ENCODE data around the gene KNOP1. TPM values are rescaled to one million over a fixed set of nuclear protein-coding genes. Genes with fewer than 3 reads are reported as not detected.
"Not testable (repeated sequence)": the region's sequence is repeated elsewhere in the genome, so short reads cannot be mapped to it uniquely, and the experiment has no call there.

The KNOP1 gene
- total RNA-seq, 6 experiments from 2014 or later = 11.0 to 16.3 (median 13.9) TPM

DNA sequence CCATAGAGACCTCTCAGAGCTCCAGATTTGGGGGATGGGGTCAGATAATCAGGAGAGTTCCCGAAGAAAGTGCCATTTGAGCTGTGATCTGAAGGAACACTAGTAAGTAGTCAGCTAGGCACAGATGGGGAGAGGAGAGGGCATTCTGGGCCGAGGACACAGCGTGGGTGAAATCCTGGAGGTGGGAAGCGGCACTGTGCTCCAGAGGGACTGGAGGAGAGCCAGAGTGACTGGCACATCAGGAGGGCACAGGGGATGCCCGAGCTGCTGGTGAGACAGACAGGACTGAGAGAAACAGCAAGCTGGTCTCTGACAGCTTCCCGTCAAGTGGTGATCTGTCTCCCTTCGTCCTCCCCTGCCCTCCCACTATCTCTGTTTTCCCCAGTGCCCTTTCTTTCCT lies 40.6 kb downstream of the KNOP1 start:
- H3K4me3 Mint-ChIP-seq = no peak overlapping the region
- no peak for DNase-seq
- peaks cover 19% of the 10 kb centered on the region for H3K36me3 Mint-ChIP-seq (ENCODE audit: low read depth)
- no peak for TF ChIP-seq CTCF (IDR thresholded peaks at IDR 0.05)
- no peak overlapping the region for H3K27ac Mint-ChIP-seq
- no peaks in the 10 kb centered on the region; the same call in 1 of the 2 replicates for H3K27me3 Mint-ChIP-seq (ENCODE audit: insufficient read depth)
- H3K9me3 Mint-ChIP-seq = no peaks in the 10 kb centered on the region
- H3K4me1 Mint-ChIP-seq (ENCODE audit: low read depth) = peaks cover 4% of the 10 kb centered on the region

GRCh38 chr16:19674485-19674884 lies 43.5 kb downstream of the KNOP1 start:
- Mint-ChIP-seq H3K27me3 (ENCODE audit: insufficient read depth) (no peaks in the 10 kb centered on the region), H3K27ac (no peak overlapping the region), H3K4me1 (ENCODE audit: low read depth) (peaks cover 8% of the 10 kb centered on the region), H3K4me3 (no peak overlapping the region), H3K9me3 (no peaks in the 10 kb centered on the region), H3K36me3 (ENCODE audit: low read depth) (peaks cover 19% of the 10 kb centered on the region)
- no peak for DNase-seq
- no peak for TF ChIP-seq CTCF (IDR thresholded peaks at IDR 0.05)

GRCh38 chr16:19672378-19672777 lies 45.6 kb downstream of the KNOP1 start:
- no peak for DNase-seq
- H3K27ac Mint-ChIP-seq = no peak overlapping the region
- H3K36me3 Mint-ChIP-seq (ENCODE audit: low read depth) = peaks cover 32% of the 10 kb centered on the region
- H3K4me1 Mint-ChIP-seq (ENCODE audit: low read depth) = peaks cover 8% of the 10 kb centered on the region
- no peaks in the 10 kb centered on the region for H3K27me3 Mint-ChIP-seq (ENCODE audit: insufficient read depth)
- H3K9me3 Mint-ChIP-seq = no peaks in the 10 kb centered on the region
- H3K4me3 Mint-ChIP-seq = no peak overlapping the region
- no peak for TF ChIP-seq CTCF (IDR thresholded peaks at IDR 0.05)

DNA sequence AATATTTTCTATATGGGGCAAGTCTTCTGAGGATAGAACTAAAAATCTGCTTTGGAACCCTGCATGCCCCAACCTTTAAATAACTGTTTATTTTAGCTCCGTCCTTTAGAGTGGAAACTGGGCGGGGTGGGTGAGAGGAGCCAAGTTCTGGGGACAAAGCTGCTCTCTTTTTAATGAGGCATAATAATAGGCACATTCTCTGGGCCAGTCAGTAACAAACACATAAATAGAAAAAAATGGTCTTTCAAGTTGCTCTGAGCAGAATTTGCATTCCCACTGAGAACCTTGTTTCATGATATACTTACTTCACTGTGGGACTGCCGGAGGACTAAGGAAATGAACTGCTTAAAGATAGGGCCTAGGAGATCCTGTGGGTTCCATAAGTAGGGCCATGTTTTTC lies 51.5 kb downstream of the KNOP1 start:
- no peak for TF ChIP-seq CTCF (IDR thresholded peaks at IDR 0.05)
- no peak for DNase-seq
- H3K9me3 Mint-ChIP-seq = no peaks in the 10 kb centered on the region
- H3K4me3 Mint-ChIP-seq = no peak overlapping the region
- H3K27me3 Mint-ChIP-seq (ENCODE audit: insufficient read depth) = no peaks in the 10 kb centered on the region
- H3K36me3 Mint-ChIP-seq (ENCODE audit: low read depth) = peaks cover 34% of the 10 kb centered on the region
- H3K27ac Mint-ChIP-seq = no peak overlapping the region
- no peaks in the 10 kb centered on the region for H3K4me1 Mint-ChIP-seq (ENCODE audit: low read depth)

GRCh38 chr16:19665313-19665712 lies 52.7 kb downstream of the KNOP1 start:
- not testable (repeated sequence) for DNase-seq; H3K9me3 Mint-ChIP-seq; H3K27me3 Mint-ChIP-seq (ENCODE audit: insufficient read depth); H3K4me3 Mint-ChIP-seq; H3K4me1 Mint-ChIP-seq (ENCODE audit: low read depth); H3K27ac Mint-ChIP-seq
- peaks cover 34% of the 10 kb centered on the region for H3K36me3 Mint-ChIP-seq (ENCODE audit: low read depth)

DNA sequence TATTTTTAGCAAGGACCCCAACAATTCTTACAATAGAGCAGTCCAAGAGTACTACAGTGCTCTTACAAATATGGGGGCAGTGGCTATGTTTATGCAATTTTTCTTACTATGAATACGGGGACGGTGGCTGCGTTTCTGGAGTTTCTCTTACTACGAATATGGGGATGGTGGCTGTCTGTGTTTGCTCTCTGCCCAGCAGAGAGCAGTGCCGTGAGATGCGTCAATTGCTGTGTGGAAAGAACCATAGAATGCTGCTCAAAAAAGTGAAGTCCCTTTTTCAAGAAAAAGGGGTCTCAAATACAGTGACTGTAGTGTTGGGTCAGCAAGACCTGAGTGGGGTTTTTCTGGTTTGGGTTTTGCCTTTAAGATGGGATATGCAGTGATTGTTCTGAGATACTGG lies 53.9 kb downstream of the KNOP1 start:
- TF ChIP-seq CTCF (IDR thresholded peaks at IDR 0.05) = no peak
- no peaks in the 10 kb centered on the region for H3K27me3 Mint-ChIP-seq (ENCODE audit: insufficient read depth)
- no peaks in the 10 kb centered on the region for H3K4me1 Mint-ChIP-seq (ENCODE audit: low read depth)
- H3K27ac Mint-ChIP-seq = no peak overlapping the region
- no peak for DNase-seq
- H3K36me3 Mint-ChIP-seq (ENCODE audit: low read depth) = peaks cover 30% of the 10 kb centered on the region
- no peaks in the 10 kb centered on the region for H3K9me3 Mint-ChIP-seq
- H3K4me3 Mint-ChIP-seq = no peak overlapping the region
